Gastroesophageal sphincter (tissue), 3 donors: ENCODE results near the gene NEDD1.

Experiments
- EP300 ChIP-seq: sonication (generic); formaldehyde crosslinking; IDR thresholded peaks from one replicate; pipeline ENCODE4 v1.6.1; 2017; ENCODE audit warnings: antibody characterized with exemption, mild to moderate bottlenecking
- POLR2A ChIP-seq, 2 donors: fragments of 450-650 bp; IDR thresholded peaks; one replicate each; pipeline ENCODE4 v1.6.1; 2017; ENCODE audit warnings: antibody characterized with exemption in 2 of 2, mild to moderate bottlenecking in 2 of 2, moderate library complexity in 1 of 2
- POLR2AphosphoS5 ChIP-seq: sonication (generic); formaldehyde crosslinking; IDR thresholded peaks from one replicate; pipeline ENCODE4 v1.6.1; 2017; ENCODE audit warnings: antibody characterized with exemption
- TF ChIP-seq, protein P1 (sequence below), 4 experiments: fragments of 200-600 bp in 2 of 4; fragments of 450-650 bp in 2 of 4; sonication (generic) in 1 of 4; IDR thresholded peaks; one replicate each; pipeline ENCODE4 v1.5.1; 2017 to 2019; ENCODE audit warnings: antibody characterized with exemption in 4 of 4, mild to moderate bottlenecking in 2 of 4, moderate library complexity in 2 of 4

DNA sequence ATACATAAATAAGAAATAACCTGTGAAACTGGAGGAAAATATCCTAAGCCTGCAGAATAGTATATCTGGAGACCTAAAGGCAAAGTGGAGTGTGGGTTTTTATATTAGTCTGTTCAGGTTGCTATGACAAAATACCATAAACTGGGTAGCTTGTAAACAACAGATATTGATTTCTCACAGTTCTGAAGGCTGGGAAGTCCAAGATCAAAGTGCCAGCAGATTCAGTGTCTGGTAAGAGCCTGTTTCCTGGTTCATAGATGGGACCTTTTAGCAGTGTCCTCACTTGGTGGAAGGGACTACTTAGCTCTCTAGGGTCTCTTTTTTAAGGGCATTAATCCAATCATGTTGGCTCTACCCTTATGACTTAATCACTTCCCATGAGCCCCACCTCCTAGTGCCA, 25.4 kb upstream of the NEDD1 start:
- TF ChIP-seq EP300, result no peak
- TF ChIP-seq POLR2A (IDR thresholded peaks at IDR 0.05), result no peak
- TF ChIP-seq, protein P1, sequence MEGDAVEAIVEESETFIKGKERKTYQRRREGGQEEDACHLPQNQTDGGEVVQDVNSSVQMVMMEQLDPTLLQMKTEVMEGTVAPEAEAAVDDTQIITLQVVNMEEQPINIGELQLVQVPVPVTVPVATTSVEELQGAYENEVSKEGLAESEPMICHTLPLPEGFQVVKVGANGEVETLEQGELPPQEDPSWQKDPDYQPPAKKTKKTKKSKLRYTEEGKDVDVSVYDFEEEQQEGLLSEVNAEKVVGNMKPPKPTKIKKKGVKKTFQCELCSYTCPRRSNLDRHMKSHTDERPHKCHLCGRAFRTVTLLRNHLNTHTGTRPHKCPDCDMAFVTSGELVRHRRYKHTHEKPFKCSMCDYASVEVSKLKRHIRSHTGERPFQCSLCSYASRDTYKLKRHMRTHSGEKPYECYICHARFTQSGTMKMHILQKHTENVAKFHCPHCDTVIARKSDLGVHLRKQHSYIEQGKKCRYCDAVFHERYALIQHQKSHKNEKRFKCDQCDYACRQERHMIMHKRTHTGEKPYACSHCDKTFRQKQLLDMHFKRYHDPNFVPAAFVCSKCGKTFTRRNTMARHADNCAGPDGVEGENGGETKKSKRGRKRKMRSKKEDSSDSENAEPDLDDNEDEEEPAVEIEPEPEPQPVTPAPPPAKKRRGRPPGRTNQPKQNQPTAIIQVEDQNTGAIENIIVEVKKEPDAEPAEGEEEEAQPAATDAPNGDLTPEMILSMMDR (IDR thresholded peaks at IDR 0.05), result no peak
- no peak for TF ChIP-seq POLR2AphosphoS5
